ENCODE results near the gene UBIAD1.
"Not testable (repeated sequence)": the region's sequence is repeated elsewhere in the genome, so short reads cannot be mapped to it uniquely, and the experiment has no call there.

The UBIAD1 gene

GRCh38 chr1:11272832-11273594 is at the start of gene UBIAD1:
Gene UBIAD1, plus strand, starts transcription at chr1:11273198. Its CDS starts 334 bp downstream, at chr1:11273532.
- DNase-seq = peak; percentile 85

GRCh38 chr1:11227106-11228077 is 45.6 kb upstream of the UBIAD1 start:
- no peak for DNase-seq

- no peak for DNase-seq
Measured at GRCh38 chr1:11229203-11229602, 43.8 kb upstream of the UBIAD1 start.

- no peak for DNase-seq
Measured at GRCh38 chr1:11233208-11233607, 39.8 kb upstream of the UBIAD1 start.

GRCh38 chr1:11237356-11237755 is 35.6 kb upstream of the UBIAD1 start:
- no peak for DNase-seq

GRCh38 chr1:11238311-11238710 is 34.7 kb upstream of the UBIAD1 start:
- no peak for DNase-seq

- no peak for DNase-seq
Measured at GRCh38 chr1:11245248-11245647, 27.8 kb upstream of the UBIAD1 start.

GRCh38 chr1:11245904-11246719 is 26.9 kb upstream of the UBIAD1 start:
- DNase-seq = no peak

- no peak for DNase-seq
Measured at GRCh38 chr1:11248169-11248568, 24.8 kb upstream of the UBIAD1 start.

- DNase-seq = no peak
Measured at GRCh38 chr1:11252538-11252937, 20.5 kb upstream of the UBIAD1 start.

GRCh38 chr1:11253226-11253625 is 19.8 kb upstream of the UBIAD1 start:
- no peak for DNase-seq

- DNase-seq = no peak
Measured at GRCh38 chr1:11256299-11256698, 16.7 kb upstream of the UBIAD1 start.

GRCh38 chr1:11262171-11263049 is 10.6 kb upstream of the UBIAD1 start, which contains the start of gene MTOR:
Gene MTOR, minus strand, starts transcription at chr1:11262551. Its CDS starts 3,142 bp downstream, at chr1:11259409.
- peak; percentile 97 for DNase-seq

- no peak for DNase-seq
Measured at GRCh38 chr1:11266268-11267074, 6.5 kb upstream of the UBIAD1 start.

- not testable (repeated sequence) for DNase-seq
Measured at GRCh38 chr1:11267350-11268337, 5.4 kb upstream of the UBIAD1 start.

GRCh38 chr1:11272544-11272831 is 510 bp upstream of the UBIAD1 start:
- DNase-seq = no peak

GRCh38 chr1:11273595-11274234 is 717 bp downstream of the UBIAD1 start:
- no peak for DNase-seq

- DNase-seq = no peak
Measured at GRCh38 chr1:11279152-11279551, 6.2 kb downstream of the UBIAD1 start.

GRCh38 chr1:11279630-11280029 is 6.6 kb downstream of the UBIAD1 start:
- no peak for DNase-seq

Data from activated gamma-delta T cell treated with Interleukin-2 at 50 U/mL for 16 hours (primary cell).